GM12873 (cell line): ENCODE measurements around the gene CRYAB.

Experiments used
- TF ChIP-seq, protein P1 (sequence below): IDR thresholded peaks from 2 replicates; pipeline ENCODE4 v1.5.1; 2012; ENCODE audit warnings: low read depth, mild to moderate bottlenecking, moderate library complexity, low read length, control low read depth; ENCODE audit not compliant: insufficient read depth; ENCODE audit errors: missing control alignments

CRYAB gene

DNA sequence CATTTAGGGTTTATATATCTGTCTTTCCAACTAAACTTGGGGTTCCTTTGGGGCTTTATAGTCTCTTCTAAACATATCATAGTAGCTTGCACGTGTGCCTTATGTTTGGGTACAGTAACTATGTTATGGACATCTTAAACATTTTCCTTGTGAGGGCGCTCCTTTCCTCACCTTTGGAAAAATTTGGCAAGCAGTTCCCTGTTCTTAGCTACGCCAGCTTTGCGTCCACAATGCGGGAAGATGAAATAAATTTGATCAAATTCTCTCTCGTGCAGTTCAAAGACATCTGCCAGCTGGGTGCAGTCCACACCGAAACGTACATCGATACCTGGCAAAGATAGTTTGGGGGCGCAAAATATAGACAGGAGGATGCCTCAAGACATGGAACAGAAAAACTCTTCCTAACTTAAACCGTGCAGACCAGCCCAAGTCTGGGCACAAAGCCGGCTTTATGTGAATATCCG lies 33.2 kb downstream of the CRYAB start:
- TF ChIP-seq, protein P1, sequence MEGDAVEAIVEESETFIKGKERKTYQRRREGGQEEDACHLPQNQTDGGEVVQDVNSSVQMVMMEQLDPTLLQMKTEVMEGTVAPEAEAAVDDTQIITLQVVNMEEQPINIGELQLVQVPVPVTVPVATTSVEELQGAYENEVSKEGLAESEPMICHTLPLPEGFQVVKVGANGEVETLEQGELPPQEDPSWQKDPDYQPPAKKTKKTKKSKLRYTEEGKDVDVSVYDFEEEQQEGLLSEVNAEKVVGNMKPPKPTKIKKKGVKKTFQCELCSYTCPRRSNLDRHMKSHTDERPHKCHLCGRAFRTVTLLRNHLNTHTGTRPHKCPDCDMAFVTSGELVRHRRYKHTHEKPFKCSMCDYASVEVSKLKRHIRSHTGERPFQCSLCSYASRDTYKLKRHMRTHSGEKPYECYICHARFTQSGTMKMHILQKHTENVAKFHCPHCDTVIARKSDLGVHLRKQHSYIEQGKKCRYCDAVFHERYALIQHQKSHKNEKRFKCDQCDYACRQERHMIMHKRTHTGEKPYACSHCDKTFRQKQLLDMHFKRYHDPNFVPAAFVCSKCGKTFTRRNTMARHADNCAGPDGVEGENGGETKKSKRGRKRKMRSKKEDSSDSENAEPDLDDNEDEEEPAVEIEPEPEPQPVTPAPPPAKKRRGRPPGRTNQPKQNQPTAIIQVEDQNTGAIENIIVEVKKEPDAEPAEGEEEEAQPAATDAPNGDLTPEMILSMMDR: no peak

DNA sequence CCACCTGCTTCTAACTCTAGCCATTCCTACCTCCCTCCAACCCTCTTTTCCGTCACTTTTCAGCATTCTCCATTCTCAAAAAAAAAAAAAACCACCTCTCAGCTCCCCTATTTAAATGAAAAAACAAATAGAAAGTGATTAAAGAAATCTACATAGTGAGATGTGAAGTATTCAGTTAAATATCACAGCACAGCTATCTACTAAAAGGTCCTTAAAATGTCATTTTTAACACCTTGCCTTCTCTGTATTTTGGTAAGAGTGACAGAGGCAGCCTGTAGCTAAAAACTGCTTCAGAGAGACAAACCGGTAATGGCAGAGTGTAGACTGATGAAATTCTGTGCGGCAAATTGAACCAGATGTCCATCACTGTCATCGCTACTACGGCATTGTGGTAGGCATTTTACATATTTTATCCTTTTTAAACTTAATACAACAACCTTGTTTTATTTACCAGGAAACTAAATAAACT lies 39.8 kb downstream of the CRYAB start:
- TF ChIP-seq, protein P1: no peak

DNA sequence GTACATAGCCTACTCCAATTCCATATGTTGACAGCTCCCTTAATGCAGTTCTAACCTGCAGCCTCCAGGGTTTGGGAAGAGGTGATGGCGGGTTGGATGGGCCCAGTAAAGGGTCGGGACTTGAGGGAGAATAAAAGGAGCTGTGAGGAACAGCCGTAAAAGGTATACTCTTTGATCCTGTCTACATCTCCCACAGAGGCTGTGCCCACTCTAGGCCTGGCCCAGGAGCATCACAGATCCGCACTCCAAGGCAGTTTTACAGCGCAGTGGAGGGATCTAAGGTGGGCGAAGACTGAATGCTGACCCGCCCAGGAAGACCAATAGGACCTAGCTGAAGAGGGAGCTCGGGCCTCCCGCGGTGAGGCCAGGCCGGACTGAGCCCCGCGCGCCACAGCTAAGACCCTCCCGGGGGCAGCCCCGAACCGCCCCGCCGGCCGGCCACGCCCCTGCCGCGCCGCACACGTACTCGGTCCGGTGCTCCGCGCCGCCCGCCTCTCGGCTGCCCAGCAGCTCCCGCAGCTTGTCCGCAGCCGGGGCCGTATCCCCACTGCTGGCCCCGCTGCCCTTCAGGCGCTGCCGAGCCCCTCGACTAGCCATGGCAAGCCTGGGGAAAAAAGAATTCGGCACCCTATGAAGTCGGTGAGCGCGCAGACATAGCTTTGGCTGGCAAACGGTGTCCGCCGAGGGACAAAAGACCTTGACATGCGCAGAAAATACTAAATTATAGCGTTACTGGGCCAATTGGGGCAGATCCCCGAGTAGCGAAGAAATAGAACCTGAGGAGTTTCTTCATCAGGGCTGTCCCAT lies 40.5 kb downstream of the CRYAB start, which contains the start of gene ALG9:
Gene ALG9 (minus strand): TSS at position 696 of the 807 bp plus-strand sequence. CDS start 99 bp downstream, at position 597.
- TF ChIP-seq, protein P1: peak; percentile 37

DNA sequence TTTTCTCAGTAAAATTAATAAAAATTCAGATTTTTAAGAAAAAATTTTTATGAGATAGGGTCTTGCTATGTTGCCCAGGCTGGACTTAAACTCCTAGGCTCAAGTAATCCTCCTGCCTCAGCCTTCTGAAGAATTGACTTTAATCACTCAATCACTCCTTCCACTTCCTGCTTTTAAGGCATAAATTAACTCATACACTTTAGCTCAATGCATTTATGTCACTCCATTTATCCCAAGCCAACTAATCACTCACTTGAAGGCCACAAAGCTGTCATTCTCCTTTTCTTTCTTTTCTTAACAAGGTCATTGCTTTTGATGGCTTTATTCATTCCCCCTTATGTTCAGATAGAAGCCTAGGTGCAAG lies 41.1 kb downstream of the CRYAB start:
- TF ChIP-seq, protein P1: no peak

DNA sequence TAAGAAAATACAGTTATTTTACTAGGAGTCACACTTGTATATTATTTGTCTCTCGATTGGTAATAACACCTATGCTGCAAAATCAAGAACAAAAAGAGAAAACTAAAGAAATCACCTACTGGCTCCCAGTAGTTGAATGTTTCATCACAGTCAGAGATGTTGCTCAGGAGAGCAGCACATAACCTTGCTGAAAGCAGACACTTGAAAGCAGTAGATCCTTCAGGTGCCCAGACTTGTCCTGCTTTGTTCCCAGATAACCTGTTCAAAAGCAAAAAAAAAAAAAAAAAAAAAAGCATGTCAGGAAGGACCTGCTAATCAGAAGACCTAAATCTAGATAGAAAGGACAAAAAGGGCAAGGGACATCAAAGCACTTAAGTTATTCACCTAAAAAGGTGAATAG lies 41.5 kb downstream of the CRYAB start:
- TF ChIP-seq, protein P1: no peak

DNA sequence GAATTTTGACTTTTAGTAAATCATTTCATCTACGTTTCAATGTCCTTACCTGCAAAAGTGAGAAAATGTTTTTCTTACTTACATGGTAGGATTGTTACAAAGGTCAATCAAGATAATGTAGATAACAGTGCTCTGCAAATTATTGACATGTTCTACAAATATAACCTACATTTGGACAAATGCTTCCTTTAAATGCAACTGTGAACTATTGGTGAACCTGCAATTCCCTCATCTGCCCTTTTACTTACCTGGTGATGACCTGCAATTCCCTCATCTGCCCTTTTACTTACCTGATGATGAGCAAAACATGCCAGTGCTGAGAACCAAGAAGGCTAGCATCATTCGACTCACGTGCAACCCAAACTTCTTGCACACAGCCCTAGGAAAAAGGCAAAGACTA lies 51.3 kb downstream of the CRYAB start:
- TF ChIP-seq, protein P1: no peak
